Germinal center (tissue), 1 donor: ENCODE results near the gene IL4I1.
"Not testable (repeated sequence)": the region's sequence is repeated elsewhere in the genome, so short reads cannot be mapped to it uniquely, and the experiment has no call there.

Experiments used
- DNase-seq: peaks from one replicate; pipeline ENCODE4 v3.0.0; 2012; ENCODE audit warnings: mixed read lengths, low spot score

Gene IL4I1, protein sequence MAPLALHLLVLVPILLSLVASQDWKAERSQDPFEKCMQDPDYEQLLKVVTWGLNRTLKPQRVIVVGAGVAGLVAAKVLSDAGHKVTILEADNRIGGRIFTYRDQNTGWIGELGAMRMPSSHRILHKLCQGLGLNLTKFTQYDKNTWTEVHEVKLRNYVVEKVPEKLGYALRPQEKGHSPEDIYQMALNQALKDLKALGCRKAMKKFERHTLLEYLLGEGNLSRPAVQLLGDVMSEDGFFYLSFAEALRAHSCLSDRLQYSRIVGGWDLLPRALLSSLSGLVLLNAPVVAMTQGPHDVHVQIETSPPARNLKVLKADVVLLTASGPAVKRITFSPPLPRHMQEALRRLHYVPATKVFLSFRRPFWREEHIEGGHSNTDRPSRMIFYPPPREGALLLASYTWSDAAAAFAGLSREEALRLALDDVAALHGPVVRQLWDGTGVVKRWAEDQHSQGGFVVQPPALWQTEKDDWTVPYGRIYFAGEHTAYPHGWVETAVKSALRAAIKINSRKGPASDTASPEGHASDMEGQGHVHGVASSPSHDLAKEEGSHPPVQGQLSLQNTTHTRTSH

DNA sequence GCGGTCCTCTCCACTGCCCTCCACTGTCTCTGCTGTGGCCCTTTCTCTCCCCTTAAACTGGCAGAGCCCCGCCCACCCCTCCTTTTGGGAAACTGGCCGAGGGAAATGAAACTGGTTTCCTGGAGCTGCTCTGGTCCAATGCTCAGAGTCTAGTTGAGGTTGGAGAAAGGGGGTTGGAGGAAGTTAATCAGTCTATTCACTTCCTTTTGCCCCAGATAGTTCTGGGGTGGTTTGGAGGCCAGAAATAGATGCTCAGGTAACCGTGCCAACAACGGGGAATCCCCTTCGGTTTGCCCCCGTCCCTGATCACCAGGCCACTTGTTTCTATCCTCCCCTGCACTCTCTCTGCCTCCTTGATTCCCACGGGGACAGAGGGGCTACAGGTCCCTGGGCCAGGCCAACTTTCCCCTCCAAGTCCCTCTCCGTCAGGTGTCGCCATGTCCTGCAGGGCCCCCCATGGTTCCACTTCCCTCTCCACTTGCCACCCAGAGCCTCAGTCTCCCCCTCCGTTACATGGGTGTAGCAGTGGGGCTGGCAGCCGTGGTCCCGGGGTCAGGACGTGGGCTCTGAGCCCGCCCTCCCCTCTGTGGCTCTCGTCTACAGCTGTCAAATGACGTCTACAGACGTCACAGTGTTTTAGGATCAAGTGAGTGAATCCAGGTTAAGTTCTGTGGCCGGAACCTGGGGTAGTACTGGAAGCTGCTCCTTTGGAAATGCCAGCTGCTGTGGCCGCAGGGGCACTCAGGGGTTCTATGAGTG, at the start of gene IL4I1:
Gene IL4I1 (minus strand): TSS at position 25 of the 759 bp plus-strand sequence. CDS start 727 bp downstream, outside the sequence.
- DNase-seq = peak; percentile 86

DNA sequence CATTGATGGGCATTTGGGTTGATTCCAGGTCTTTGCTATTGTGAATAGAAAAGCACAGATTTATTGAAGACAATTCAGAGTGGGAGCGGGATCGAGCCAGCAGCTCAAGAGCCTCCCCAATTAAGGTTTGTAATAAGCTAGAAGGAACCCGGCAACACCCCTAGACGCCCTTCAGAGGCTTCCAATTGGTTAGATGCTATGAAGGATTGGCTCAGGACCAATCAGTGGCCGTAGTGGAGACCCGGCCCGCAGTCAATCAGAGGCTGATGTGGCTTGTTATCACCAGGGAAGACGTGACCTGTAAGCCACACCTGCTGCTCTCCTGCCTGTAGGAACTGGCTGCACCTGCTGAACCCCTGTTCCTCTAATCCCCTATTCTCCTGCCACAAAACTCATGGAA, 49.7 kb upstream of the IL4I1 start:
- DNase-seq = no peak

DNA sequence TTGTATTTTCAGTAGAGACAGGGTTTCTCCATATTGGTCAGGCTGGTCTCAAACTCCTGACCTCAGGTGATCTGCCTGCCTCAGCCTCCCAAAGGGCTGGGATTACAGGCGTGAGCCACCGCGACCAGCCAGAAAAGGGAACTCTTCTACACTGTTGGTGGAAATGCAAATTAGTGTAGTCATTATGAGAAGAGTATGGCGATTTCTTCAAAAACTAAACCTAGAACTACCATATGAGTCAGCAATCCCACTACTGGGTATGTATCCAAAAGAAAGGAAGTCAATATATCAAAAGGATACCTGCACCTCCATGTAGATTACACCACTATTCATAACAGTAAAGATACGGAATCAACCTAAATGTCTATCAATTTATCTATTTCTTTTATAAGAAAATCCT, 47.9 kb upstream of the IL4I1 start:
- not testable (repeated sequence) for DNase-seq

DNA sequence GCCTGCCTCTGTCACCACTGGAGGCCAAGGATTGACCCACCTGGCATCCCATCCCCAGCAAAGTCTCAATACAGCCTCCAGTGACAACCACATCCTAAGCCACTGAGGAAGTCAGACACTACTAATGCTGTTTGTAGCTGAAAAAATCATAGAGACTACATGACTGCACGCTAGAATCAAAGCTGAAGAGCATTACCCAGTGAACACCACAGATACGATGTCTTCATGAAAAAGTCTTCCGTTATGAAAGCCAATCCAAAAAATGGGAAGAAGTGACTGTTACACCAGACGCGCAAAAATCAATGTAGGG, 43.8 kb upstream of the IL4I1 start:
- DNase-seq = no peak

DNA sequence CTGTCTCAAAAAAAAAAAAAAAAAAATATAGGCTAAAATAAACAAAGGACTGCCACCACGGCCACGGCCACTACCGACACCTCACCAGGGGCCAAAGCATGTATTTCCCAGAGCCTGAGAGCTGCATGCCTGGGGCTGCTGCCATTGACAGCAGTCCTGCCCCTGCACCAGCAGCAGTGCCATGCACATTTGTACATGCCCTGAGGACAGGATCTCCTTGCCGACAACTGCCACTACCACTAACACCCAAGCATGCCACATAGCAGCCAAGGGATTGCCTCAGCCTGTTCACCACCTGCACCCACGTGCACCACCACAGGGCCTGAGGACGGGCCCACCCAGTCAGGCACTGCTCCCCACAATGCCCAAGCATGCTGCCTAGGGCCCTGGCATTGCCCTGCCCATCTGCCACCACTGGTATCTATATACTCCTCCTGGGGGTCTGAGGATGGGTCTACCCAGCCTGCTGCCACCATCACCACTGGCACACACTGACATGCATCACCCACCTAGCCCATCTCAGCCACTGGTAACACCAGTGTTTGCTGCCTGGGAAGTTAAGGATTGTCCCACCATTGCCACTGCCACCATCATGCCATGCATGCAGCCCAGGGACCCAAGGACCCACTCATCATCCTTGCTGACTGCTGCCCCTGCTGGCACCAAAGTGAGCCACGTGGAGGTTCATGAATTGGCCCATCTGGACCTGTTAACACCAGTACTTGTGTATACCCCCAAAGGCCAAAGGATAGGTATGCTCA, 43.2 kb upstream of the IL4I1 start:
- no peak for DNase-seq

DNA sequence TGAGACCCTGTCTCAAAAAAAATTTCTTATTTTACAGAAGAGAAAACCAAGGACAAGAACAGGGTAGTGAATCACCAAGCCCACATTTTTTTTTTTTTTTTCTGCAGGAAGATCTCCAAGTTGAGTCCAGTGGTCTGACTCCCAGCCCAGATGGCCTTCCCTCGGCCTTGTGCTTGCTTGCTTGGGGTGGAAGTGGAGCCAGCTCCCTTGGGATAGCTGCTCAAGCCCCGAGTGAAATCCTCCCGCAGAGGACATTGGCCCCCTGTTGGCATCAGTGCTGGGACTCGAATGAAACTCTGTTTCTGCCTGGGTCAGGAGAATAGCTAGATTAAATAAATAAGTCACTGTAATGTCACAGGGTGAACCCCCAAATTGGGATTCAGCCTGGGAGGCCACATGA, 42.0 kb upstream of the IL4I1 start:
- no peak for DNase-seq

DNA sequence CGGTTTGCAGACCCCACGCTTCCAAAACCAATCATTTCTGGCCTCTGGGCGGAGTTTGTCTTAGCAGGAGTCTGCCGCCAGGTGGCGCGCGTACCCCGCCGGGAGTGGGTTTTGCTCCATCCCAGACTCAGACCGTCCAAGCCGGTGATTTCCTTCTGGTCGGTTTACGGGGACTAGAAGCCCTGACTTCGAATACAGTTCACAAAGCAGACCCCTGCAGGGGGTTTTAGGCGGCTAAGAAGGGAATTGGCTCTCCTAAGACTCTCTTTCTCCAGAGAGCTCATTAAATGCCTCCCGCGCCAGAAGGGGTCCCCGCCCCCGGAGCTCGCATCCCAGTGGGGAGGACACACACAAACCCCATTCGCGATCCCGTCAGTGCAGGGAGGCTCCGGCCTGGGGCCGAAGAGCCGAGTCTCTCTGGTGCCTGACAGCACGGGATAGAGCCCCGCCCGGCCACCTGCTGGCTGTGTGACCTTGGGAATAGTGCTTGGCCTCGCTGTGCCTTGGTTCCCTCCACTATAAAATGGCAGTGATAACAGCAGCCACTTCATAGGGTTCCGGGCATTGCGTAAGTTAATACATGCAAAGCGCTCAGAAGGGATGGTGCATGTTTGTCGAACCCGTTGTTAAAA, 41.2 kb upstream of the IL4I1 start:
- peak; percentile 73 for DNase-seq

DNA sequence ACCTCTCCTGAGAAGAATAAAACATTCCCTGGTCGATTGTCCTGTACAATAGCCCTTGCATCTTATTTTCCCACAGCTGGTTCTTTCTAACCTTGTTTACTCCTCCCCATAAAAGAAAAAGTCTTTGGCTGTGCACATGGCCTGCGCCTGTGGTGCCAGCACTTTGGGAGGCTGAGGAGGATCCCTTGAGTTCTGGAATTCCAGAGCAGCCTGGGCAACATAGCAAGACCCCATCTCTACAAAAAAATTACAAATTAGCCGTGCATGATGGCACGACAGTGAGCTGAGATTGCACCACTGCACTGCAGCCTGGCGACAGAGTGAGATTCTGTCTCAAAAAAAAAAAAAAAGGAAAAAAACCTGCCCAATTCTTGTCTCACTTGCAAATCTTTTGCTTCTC, 39.9 kb upstream of the IL4I1 start:
- DNase-seq = no peak

DNA sequence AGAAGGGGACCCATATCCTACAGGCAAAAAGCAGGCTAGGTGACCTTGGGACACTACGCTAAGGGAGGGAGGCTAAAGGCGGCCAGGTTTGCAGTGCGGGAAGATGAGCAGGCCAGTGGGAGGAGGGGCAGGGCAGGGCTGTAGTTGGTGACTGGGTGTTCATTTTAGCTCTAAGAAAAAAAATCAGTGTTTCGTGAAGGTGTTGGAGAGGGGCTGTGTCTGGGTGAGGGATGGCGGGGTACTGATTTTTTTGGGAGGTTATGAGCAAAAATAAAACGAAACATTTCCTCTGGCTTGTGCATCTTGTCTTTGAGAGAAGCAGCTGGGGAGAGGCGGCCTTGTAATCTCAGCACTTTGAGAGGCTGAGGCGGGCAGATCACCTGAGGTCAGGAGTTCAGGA, 37.0 kb upstream of the IL4I1 start:
- no peak for DNase-seq

DNA sequence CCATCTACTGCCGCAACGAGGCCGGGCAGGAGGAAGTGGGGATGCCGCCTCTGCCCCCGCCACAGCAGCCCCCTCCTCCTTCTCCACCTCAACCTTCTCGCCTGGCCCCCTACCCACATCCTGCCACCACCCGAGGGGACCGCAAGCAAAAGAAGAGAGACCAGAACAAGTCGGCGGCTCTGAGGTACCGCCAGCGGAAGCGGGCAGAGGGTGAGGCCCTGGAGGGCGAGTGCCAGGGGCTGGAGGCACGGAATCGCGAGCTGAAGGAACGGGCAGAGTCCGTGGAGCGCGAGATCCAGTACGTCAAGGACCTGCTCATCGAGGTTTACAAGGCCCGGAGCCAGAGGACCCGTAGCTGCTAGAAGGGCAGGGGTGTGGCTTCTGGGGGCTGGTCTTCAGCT, 36.0 kb upstream of the IL4I1 start:
- DNase-seq = no peak

DNA sequence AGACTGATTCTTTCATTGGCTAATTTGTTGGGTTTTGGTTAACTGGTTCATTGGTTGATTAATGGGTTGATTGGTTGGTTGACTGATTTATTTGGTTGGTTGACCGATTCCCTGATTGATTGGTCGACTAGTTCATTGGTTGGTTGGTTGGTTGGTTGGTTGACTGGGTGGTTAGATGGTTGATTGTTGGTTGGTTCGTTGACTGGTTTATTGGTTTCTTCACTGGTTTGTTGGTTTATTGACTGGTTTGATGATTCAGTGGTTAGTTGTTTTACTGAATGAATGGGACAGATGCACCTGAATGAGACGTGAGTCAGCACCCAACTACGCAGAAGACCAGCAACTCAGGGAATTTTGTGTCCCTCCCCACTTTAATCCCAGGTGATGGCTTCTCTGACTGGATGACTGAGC, 35.4 kb upstream of the IL4I1 start:
- DNase-seq = no peak

DNA sequence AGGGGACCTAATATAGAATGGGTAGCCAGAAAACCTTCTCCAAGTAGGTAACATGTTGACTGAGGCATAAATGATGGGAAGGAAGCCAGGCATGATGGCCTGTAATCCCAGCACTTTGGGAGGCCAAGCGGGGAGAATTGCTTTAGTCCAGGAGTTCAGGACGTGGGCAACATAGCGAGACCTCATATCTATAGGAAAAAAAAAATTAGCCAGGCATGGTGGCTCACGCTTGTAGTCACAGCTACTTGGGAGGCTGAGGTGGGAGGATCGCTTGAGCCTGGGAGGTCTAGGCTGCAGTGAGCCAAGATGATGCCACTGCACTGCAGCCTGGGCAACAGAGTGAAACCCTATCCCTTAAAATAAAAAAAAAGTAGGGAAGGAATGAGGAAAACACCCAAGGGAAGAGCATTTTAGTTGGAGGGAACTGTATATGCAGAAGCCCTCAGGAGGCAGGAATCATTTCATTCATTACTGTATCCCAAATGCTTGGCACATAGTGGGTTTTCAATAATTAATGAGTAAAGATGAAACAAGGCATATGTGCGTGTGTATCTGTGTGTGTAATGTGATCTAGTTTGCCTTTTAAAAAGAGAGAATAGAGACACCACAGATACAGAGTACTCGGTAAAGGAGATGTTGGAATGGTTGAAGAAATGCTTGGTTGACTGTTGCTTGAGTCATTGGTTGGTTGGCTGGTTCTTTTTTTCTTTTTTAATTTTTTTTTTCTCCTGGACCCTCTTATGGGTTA, 34.8 kb upstream of the IL4I1 start:
- DNase-seq = no peak

DNA sequence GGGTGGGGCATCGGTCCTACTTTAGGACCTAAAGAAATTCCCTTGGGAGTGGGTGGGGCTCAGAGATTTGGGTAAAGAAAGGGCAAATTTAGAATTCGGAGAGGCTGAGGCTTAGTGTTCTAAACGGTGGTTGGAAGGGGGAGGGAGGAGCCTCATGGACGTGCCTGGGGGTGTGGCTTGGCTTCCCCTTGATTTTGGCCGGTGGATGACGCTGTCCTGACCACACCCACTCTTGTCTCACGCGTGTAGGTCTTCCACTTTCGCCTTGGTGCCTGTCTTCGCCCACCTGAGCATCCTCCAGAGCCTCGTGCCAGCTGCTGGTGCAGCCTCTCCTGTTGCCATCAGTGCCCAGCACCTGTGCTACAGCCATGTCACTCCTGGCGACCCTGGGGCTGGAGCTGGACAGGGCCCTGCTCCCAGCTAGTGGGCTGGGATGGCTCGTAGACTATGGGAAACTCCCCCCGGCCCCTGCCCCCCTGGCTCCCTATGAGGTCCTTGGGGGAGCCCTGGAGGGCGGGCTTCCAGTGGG, 33.9 kb upstream of the IL4I1 start:
- DNase-seq = no peak

DNA sequence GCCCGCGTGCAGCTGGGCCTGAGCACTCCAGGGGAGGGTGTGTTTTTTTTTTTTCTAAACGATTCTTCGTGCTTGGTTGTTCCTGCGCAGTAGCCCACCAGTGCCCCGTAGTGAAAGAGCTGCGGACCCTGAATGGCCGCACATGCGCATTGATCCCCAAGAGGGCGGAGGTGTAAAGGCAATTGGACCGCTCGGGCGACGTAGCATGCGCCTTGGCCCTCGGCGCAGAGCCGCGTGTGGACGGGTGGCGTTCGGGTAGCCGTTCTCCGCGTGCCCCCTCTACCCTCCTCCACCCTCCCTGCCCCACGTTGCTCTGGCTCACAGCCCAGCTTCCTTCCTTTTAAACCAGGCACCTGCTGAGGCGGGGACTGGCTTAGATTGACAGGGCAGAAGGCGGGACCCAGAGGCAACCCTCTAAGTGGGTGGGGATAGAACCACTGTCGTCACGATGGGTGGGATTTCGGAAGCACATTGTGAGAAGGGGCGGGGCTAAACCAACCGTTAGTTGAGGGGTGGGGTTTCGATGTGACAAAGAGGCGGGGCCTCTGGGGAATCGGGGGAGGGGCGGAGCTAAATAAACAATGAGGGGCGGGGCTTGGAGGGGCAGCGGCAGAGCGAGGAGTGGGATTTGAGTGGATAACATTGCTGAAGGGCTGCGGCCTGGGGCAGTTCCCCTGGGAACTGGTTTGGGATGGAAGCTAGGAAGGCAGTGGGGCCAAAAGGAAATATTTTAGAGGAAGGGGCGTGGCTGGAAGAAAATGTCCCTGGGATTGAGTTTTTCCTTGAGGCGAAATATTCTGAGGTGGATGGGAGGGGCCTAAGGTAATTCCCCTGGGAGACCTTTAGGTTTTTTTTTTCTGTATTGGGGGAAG, 33.2 kb upstream of the IL4I1 start:
- DNase-seq = peak; percentile 96

DNA sequence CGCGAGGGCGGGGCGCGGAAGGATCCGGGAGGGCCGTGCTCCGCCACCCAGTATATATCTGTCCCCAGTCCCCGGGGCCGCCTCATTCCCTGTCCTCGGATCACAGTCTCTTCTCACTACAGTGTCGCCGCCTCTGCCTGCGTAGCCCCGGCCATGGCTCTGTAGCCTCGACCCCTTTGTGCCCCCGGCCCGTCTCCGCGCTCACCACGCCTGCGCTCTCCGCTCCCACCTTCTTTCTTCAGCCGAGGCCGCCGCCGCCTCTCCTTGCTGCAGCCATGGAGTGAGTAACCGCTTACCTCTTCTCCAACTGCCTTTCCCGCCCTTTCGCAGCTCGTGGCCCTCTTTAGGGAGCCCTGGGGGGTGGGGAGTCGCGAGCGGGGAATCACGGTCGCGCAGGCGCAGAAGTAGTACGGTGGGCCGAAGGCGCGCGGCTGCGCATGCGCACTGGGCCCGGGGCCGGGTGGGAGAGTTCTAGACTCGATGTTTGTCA, 32.5 kb upstream of the IL4I1 start, which contains the start of the genes ATF5 and NUP62:
Gene ATF5 (plus strand): TSS at position 85 of the 490 bp plus-strand sequence. CDS start 1,646 bp downstream, outside the sequence.
Gene NUP62 (minus strand): TSS at position 384 of the 490 bp plus-strand sequence. CDS start 19,697 bp downstream, outside the sequence.
- DNase-seq = peak; percentile 98

DNA sequence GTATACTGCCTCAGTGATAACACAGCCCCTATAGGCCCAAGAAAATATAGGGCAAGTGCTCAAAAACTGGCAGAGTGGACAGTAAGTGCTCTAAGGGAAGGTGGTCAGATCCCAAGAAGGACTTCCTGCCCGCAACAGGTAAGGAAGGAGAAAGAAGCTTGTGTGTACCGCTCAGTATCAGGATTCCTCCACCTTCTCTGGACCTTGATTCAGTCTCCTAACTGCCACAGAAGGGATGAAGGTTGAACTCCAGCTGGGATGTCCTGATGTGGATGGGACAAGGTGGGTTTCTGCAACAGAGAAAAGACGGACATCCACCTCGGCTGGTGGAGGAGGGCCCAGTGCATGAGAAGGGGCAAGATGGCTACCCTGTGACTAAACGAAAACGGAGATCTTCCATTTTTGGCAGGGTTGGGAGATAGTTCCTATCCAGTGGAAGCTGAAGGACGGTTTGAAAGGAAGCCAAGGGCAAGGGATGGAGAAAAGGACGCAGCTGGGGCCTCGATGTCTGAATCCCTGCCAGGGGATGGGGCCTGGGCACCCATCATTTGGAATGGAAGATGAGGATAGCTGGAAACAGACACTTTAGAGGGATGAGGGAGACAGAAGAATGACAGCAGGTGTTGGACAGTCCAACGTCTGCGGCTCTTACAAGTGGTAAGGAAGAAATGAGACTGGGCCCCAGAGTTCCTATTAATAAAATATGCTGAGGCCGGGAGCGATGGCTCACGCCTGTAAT, 31.0 kb upstream of the IL4I1 start:
- DNase-seq = no peak

DNA sequence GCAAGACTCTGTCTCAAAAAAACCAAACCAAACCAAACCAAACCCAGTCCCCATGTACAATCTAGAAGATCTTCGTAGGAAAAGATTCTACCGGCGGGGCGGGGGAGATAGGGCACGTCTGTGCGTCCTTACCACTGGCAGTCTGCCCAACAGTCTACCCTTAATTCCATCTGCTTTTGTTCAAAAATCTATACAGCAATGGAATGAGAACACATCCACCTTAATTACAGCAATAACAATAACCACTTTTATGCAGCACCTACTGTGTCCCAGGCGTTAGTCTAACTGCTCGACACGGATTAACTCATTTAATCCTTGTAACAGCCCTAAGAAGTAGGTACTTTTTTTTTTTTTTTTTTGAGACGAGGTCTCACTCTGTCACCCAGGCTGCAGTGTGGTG, 29.8 kb upstream of the IL4I1 start:
- no peak for DNase-seq

DNA sequence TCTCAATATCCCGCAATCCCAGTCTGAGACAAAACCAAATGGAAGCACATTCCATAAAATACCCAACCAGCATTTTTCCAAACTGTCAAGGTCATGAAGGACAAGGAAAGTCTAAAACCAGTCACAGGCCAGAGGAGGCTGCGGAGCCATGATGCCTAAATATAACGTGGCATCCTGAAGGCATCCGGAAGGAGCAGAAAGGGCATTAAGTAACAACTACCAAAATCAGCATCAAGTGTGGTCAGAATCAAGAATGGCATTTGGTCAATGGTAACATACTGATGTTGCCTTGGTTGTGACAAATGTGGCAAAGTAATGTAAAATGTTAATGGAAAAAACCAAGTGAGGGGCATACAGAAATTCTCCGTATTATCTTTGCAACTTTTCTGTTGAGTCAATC, 28.8 kb upstream of the IL4I1 start:
- no peak for DNase-seq

DNA sequence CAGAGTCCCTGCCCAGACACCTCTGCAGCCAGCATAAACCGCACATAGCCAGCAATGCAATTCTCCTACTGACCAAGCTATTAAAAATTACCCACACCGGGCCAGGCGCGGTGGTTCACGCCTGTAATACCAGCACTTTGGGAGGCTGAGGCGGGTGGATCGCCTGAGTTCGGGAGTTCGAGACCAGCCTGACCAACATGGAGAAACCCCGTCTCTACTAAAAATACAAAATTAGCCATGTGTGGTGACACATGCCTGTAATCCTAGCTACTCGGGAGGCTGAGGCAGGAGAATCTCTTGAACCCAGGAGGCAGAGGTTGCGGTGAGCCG, 28.2 kb upstream of the IL4I1 start:
- DNase-seq = not testable (repeated sequence)
